ENCODE results near the gene HACE1.
A peak's percentile ranks its signal among the peaks of the same experiment; 100 is the strongest.
"Not testable (repeated sequence)": the region's sequence is repeated elsewhere in the genome, so short reads cannot be mapped to it uniquely, and the experiment has no call there.

Gene HACE1, protein sequence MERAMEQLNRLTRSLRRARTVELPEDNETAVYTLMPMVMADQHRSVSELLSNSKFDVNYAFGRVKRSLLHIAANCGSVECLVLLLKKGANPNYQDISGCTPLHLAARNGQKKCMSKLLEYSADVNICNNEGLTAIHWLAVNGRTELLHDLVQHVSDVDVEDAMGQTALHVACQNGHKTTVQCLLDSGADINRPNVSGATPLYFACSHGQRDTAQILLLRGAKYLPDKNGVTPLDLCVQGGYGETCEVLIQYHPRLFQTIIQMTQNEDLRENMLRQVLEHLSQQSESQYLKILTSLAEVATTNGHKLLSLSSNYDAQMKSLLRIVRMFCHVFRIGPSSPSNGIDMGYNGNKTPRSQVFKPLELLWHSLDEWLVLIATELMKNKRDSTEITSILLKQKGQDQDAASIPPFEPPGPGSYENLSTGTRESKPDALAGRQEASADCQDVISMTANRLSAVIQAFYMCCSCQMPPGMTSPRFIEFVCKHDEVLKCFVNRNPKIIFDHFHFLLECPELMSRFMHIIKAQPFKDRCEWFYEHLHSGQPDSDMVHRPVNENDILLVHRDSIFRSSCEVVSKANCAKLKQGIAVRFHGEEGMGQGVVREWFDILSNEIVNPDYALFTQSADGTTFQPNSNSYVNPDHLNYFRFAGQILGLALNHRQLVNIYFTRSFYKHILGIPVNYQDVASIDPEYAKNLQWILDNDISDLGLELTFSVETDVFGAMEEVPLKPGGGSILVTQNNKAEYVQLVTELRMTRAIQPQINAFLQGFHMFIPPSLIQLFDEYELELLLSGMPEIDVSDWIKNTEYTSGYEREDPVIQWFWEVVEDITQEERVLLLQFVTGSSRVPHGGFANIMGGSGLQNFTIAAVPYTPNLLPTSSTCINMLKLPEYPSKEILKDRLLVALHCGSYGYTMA

DNA sequence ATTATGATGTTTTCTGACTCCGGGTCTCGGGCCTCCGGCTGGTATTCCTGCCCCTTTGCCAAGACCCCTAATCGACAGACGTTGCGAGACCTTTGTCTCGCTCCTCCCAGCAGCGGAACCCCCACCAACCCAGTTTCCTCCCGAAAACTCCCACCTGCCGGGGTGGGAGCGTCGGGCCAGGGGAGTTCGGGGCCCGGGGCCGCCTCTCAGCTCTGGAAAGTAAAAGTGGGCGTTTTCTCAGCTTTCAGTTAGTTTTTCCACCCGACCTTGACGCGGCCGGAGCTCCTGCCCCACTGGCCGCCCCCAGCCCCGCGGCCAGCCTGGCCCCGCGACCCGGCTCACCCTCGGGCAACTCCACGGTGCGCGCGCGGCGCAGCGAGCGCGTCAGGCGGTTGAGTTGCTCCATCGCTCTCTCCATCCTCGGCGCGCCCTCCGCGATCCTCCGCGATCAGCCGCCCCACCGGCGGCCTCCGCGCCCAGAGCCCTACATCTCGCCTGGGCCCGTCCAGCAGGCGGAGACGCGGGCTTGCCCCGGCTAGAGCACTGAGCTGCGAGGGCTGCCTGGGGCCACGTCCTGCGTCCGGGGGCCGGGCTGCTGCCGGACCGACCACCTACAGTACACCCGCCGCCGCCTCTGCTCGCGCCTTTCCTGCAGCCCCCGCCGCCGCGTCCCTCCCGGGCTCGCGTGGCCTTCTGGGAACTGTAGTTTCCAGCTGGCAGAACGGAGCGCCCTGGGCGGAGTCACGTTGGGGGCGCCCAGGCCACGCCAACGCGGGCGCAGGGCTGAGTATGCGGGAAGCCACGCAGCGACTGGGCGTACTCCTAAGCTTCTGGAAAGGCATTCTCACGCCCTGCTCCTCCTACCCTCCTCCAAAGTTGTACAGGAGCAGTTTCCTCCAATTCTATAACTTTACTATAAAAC lies at the start of gene HACE1:
HACE1 (minus strand) TSS at position 695 of the 922 bp plus-strand sequence; CDS start at position 418, 277 bp downstream.
- DNase-seq: peak; percentile 89

DNA sequence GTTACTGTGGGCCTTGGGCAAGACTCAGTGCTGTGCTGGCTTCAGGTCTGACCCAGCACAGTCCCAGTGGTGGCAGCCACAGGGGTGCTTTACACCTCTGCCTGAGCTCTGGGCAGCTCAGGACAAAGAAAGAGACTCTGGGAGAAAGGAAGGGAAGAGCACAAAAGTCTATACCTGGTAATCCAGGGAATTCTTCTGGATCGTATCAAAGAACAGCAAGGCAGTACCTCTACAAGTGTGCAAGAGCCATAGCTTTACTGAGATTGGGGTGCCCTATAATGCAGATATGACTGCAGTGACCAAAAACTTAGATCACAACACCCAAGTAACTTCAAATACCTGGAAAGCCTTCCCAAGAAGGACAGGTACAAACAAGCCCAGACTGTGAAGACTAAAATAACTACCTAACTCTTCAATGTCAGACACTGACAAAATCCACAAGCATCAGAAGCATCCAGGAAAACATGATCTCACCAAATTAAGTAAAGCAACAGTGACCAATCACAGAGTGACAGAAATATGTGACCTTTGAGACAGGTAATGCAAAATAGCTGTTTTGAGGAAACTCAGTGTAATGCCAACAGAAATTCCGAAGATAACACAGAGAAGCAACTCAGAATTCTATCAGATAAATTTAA lies 49.3 kb upstream of the HACE1 start:
- no peak for DNase-seq

DNA sequence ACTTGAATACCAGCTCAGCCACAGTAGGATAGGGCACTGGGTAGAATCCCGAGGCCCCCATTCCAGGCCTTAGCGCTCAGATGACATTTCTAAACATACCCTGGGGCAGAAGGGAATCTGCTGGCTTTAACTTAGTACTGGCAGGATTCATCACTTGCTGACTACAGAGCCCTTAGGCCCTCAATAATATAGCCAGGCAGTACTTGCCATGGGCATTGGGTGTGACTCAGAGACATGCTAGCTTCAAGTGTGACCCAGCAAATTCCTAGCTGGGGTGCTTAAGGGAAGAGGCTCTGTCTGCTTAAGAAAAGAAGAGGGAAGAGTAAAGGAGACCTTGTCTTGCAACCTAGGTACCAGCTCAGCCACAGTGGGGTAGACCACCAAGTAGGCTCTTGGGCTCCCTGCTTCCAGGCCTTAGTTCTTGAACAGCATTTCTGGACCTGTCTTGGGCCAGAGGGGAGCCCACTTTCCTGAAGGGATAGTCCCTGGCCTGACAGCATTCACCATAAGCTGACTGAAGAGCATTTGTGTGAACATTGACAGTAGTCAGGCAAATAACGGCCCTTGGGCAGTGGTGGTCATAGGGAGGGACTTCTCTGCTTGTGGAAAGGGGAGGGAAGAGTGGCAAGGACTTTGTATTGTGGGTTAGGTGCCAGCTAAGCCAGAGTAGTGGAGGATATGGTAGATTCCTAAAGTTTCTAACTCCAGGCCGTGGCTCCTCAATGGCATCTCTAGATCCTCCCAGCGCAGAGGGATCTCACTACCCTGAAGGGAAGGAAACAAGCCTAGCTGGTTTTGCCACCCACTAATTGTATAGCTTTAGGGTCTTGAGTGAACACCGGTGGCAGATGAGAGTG lies 48.5 kb upstream of the HACE1 start:
- DNase-seq: no peak

DNA sequence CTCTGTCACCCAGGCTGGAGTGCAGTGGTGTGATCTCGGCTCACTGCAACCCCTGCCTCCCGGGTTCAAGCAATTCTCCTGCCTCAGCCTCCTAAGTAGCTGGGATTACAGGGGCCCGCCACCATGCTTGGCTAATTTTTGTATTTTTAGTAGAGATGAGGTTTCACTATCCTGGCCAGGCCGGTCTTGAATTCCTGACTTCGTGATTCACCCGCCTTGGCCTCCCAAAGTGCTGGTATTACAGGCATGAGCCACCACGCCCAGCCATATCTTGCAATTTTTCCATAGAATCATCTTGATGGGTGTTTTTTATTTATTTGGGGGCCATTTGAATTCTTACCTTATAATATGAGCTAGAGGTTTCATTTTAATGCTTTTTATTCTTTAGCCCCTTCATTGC lies 39.2 kb upstream of the HACE1 start:
- DNase-seq: not testable (repeated sequence)

DNA sequence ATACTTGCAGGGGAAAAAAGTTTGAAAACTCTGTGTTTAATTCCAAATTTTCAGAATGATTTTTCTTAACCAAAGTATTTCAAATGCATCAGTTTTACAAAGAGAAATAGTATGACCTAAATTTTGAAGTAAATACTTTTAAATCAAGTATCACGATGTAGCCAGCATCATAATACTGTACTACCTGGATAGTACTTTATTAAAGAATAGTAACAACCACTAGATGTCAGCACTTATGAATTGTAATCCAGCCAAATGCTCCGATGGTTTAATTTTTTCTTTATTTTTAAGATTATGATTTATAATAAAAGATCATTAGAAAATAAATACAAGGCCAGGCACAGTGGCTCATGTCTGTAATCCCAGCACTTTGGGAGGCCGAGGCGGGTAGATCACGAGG lies 37.2 kb upstream of the HACE1 start:
- DNase-seq: no peak

DNA sequence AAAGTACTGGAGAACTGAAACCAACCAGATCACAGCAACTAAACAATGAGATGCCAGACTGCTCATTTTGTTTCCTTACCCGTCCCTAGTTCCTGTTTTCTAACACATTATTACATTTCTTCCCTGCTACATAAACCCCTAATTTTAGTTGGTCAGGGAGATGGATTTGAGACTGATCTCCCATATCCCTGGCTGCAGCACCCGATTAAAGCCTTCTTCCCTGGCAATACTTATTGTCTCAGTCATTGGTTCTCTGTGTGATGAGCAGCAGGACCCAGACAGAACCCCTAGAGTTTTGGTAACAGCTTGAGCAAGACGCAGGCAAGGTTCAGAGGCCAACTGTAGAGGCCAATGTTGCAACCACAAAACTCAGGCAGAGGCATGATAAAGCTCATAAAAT lies 28.3 kb upstream of the HACE1 start:
- no peak for DNase-seq

DNA sequence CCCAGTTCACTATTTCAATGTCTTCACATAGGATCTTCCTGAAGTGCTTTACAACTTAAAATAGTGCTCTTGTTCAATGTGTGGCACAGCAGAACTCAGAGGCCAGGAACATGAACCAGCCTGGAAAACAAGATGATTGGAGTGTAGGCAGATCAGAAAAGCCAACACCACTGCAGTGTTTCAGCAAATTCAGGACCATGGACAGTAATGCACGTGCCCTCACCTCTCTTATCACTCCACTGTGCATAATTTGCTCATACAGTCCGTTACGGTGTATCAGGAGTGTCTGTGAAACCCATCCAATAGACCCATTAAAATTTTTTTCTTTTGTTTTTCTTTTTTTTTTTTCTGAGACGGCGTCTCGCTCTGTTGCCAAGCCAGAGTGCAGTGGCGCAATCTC lies 27.6 kb upstream of the HACE1 start:
- peak; percentile 50 for DNase-seq

DNA sequence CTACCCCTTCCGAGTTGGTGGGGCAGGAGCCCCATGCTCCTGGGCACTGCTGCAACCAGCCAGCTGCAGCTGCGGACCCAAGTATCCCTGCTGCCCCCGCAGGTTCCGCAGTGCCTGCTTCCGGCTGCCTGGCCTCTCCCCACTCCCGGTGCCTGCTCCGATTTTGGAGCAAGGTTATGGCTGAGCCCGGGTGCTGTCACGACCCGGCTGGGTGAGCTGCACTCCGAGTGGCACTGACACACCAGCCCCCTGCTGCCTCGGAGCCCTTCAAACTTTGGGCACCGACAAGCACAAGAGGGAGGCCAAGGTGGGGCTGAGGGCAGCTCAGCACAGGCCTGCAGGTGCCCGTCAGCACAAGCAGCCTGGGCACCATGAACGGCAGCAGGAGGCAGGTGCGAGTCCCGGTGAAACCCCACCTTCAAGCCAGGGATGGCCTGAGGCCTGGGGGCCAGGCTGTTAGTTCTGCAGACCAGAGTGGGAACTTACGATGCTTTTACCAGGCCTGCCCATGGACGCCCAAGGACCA lies 25.9 kb upstream of the HACE1 start:
- DNase-seq: no peak

DNA sequence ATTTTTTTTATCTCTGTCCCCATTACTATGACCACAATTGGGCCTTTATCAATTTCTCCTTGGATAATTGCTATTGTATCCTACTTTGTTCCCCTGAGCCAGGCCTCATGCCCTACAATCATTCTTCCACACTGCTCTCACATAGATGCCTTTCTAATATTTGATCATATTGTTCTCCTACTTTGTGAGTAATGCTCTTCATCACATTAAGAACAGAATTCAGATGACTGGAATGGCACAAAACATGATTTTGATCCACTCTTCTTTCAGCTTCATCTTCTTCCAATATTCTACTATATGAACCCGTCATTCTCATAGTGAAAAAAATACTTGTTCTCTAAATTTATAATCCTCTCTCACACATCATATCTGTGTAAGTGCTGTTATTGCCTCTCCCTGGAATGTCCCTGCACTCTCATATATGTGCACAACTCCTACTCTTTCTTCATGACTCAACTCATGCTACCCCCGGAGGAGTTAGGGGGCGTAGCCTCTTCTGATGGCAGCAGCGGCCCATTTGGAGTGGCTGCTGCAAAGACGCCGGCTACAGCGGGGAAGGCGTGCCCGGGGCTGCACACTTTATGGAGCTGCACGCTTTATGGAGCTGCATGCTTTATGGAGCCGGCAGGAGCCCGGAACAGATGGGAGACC lies 25.3 kb upstream of the HACE1 start:
- DNase-seq: no peak

DNA sequence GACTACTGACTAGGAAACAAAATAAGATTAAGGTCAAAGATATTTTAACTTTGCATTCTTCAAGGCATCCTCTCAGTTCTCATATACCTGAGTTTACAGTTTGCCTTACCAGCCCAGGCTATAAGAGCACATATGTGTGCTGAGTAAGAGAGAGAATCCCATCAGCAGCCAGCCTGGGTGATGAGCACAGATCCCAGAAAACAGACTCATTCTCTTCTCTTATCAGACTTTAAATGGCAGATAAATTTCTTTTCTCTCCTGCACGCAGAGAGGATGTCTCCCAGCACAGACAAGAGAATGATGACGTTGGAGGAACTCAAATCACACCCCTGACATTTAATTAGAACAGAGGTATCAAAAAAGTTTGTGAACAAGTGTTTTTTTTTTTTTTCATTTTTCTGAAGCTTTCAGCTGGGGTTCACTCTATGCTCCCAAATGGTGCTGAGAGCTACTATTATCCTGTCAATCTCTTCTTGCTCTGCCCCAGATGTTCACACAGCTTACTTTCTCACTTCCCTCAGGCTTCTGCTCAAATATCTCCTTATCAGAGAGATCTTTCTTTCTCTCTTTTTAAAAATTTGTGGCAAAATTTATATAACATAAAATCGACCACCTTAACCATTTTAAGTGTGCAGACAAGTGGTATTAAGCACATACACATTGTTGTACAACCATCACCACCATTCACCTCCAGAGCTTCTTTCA lies 22.4 kb upstream of the HACE1 start:
- no peak for DNase-seq

DNA sequence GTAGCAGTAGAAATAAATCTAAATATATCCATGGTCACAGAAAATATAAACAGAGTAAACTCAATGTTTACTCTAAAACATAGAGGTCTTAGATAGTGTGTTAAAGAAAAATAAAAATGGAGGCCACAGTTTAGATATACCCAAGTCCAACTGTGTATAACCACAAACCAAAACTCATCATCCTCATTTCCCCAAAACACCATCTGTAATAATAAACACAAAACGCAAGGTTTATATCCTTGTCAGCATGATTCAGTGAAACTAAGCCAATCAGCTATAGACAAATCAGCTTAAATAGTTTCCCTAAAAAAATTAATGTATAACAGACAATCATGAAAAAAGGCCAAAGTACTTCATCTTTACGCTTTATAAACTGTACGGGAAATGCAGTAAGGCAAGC lies 2.7 kb upstream of the HACE1 start:
- peak; percentile 10 for DNase-seq

DNA sequence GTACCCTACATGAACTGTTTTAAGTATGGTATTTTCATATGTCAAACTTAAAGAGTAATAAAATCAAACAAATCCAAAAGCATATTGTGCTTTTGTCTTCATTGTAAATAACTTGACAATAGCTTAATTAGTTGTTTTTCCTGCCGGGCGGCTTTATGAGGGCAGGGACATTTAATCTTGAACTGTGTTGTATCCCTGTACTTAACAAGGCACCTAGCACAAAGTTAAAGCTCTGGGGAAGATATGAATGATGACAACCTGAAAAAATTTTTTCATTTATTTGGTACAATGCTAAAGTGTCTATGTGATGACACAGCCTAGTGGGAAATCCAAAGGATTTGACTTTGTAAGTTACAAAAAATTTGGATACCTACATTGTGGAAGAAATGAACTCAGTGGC lies 502 bp upstream of the HACE1 start:
- DNase-seq: no peak

DNA sequence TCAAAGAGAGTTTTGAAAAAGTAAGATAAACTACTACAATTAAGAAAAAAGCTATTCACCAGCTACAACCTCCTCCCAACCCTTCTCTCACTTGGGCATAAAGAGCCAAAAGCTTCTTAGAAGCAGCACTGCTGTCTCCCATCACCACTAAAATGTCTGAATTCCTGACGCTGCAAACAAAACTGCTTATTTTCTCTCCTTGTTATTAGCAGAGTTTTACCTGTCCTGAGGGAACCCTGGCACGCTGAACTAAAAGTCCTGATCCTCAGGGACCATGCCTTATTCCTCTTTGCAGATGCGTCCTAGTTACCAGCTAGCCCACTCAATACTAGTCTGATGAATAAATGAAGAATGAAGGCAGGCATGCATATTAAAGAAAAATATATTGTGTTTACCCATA lies 1.1 kb downstream of the HACE1 start:
- DNase-seq: no peak

DNA sequence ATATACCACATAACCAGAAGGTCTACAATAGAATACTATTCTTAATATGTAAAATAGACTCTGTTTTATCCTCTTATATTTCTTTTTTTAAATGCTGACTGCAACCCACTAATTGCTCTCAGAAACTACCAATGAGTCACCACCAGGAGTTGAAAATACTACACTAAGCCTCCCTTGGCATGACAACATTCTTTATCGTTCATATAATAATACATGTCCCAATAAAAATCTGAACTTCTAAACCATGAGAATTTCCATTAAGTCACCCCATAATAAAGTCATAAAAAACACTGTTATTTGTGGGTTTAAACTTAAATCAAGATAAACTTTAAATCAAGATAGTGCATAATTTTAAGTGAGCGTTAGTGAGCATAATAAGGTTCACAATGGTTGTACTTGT lies 4.2 kb downstream of the HACE1 start:
- peak; percentile 51 for DNase-seq

DNA sequence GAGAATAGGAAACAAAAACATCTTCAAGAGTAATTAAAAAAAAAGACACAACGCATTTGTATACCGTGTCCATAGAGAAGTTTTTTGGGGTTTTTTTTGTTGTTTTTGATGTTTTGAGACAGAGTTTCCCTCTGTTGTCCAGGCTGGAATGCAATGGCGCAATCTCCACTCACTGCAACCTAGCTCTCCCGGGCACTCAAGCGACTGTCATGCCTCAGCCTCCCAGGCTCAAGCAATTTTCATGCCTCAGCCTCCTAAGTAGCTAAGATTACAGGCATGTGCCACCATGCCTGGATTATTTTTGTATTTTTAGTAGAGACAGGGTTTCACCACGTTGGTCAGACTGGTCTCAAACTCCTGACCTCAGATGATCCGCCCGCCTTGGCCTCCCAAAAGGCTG lies 12.0 kb downstream of the HACE1 start:
- DNase-seq: not testable (repeated sequence)

DNA sequence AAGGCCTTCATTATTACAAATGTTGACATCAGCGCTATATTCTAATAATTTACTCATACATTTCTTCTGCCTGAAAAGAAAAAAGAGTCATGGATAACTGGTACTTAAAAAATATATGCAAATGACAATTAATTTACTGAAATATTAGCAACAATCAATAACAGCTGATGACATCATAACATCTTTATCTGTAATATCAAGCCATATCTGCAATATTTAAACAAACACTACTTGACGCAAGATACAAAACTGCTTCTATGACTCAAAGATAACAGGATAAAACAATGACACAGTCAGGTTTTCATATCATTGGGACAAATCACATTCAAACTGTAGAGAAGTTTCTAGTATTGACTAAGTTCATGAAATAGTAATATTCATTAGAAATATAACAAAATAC lies 16.5 kb downstream of the HACE1 start:
- DNase-seq: no peak

DNA sequence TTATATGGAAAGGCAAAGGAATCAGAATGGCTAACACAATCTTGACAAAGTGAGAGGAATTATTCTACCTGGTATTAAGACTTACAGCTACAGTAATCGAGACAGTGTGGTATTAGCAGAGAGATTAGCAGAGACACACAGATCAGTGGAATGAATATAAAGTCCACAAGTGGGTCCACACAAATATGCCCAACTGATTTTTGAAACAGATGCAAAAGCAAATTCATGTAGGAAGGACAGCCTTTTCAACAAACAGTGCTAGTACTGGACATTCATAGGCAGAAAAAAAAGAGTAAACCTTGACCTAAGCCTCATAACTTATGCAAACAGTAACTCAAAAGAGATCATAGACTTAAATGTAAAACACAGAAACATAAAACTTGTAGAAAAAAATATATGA lies 22.6 kb downstream of the HACE1 start:
- no peak for DNase-seq

DNA sequence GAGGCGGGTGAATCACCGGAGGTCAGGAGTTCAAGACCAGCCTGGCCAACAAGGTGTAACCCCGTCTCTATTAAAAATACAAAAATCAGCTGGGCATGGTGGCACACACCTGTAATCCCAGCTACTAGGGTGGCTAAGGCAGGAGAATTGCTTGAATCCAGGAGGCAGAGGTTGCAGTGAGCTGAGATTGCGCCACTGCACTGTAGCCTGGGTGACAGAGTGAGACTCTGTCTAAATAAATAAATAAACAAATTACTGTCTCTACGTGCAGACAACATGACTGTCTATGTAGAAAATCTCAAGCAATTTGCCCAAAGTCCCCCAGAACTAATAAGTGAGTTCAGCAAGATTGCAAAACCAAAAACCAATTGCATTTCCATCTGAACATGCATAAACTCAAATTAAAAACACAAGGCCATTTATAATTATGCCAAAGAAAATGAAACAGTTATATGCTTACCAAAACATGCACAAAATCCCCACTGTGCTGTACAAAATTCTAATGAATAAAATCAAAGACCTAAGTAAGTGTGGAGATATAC lies 23.2 kb downstream of the HACE1 start:
- DNase-seq: not testable (repeated sequence)

DNA sequence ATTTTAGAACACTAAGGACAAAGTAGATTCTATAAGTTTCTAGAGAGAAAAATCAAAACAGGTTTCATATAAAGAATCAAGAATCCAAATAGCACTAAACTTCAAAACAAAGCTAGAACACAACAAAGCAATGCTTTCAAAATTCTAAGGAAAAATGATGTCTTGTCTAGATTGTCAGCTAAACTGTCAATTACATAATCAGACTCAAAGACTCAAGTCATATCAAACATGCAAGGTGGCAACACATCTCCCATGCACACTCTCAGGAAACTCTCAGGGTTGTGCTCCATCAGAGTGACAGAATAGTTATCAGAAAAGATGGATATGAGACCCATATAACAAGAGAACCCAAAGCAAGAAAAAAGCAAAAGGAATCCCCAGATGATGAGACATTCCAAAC lies 23.9 kb downstream of the HACE1 start:
- no peak for DNase-seq

Measured in fibroblast of upper back skin (primary cell).